Esophagus muscularis mucosa (tissue), 3 donors: Measurements from ENCODE around the gene SH3RF2.

Experiments used
- CTCF ChIP-seq, 3 experiments: fragments of 200-600 bp in 2 of 3; fragments of 450-650 bp in 1 of 3; sonication (generic) in 2 of 3; IDR thresholded peaks; one replicate each; pipeline ENCODE4 v1.5.1; 2017 to 2019; ENCODE audit warnings: antibody characterized with exemption in 3 of 3, mild to moderate bottlenecking in 2 of 3, moderate library complexity in 1 of 3
- POLR2A ChIP-seq: fragments of 450-650 bp; IDR thresholded peaks from one replicate; pipeline ENCODE4 v1.6.1; 2017; ENCODE audit warnings: antibody characterized with exemption, moderate library complexity, mild to moderate bottlenecking, low read depth
- POLR2AphosphoS5 ChIP-seq, 2 donors: sonication (generic); formaldehyde crosslinking; IDR thresholded peaks; one replicate each; pipeline ENCODE4 v1.6.1; 2017; ENCODE audit warnings: antibody characterized with exemption in 2 of 2

GRCh38 chr5:145908206-145908960 lies 28.0 kb upstream of the SH3RF2 start:
- TF ChIP-seq POLR2A: no peak
- no peak for TF ChIP-seq CTCF (IDR thresholded peaks at IDR 0.05)
- TF ChIP-seq POLR2AphosphoS5 (IDR thresholded peaks at IDR 0.05): no peak
